ENCODE measurements around the gene FLT1.

FLT1 gene

DNA sequence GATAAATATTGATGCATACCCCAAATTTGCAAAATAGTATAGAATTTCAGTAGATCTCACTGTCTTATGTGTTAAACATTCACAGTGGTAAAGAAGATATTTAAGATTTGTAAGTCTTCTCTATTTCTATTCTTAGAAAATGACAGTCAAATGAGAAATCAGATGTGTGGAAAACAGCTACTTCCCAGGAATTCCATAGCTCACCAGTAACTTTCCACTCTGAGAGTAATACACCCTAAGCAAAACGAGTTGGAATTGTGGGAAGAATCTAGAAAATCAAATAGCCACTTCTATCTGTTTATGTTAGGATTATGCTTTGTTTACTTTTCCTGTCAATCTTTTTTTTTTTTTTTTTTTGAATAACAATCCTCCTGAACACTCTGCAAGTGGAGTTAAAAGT is 69.1 kb downstream of the FLT1 start:
- peaks cover 30% of the 10 kb centered on the region for H3K4me1 ChIP-seq
- no peaks in the 10 kb centered on the region for H3K9me3 ChIP-seq
- H3K9ac ChIP-seq: no peak overlapping the region
- H4K20me1 ChIP-seq: no peaks in the 10 kb centered on the region
- H3K4me3 ChIP-seq: no peak overlapping the region
- no peak overlapping the region for H3K4me2 ChIP-seq
- no peaks in the 10 kb centered on the region for H3K27me3 ChIP-seq
- peaks cover 88% of the 10 kb centered on the region for H3K36me3 ChIP-seq
- no peak for TF ChIP-seq Cebpa-rat (IDR thresholded peaks at IDR 0.05)
- no peak overlapping the region for H3K27ac ChIP-seq

DNA sequence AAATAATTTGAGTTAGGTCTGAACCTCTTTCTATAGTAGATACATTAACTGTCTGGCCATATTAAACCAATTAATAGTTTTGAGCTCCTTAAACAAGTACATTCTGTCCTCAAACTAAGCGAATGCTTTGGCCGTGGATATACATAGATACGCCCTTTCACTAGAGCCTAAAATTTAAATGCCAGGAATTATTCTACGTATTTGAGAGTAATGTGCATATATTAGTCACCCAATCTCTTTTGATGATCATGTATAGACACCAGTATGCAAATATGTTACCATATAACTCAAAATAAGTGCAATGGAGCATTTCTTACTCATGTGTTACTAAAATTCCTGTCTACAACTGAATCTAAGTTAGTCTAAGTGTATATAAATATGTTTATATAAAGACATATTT is 70.4 kb downstream of the FLT1 start:
- Histone ChIP-seq H4K20me1 (no peaks in the 10 kb centered on the region), H3K9me3 (no peaks in the 10 kb centered on the region), H3K4me3 (no peak overlapping the region), H3K27me3 (no peaks in the 10 kb centered on the region), H3K4me2 (no peak overlapping the region), H3K27ac (no peak overlapping the region), H3K9ac (no peak overlapping the region), H3K36me3 (peaks cover 87% of the 10 kb centered on the region), H3K4me1 (peaks cover 30% of the 10 kb centered on the region)
- no peak for TF ChIP-seq Cebpa-rat (IDR thresholded peaks at IDR 0.05)

GRCh38 chr13:28423010-28423409 is 71.9 kb downstream of the FLT1 start:
- Histone ChIP-seq H3K9ac (no peak overlapping the region), H3K4me3 (no peak overlapping the region), H3K4me1 (peaks cover 30% of the 10 kb centered on the region), H3K27ac (peak overlapping the region; percentile 2), H3K36me3 (peaks cover 87% of the 10 kb centered on the region), H3K4me2 (peak overlapping the region; percentile 71), H3K27me3 (no peaks in the 10 kb centered on the region), H3K9me3 (0 out of 2 replicates have a peak, but pooled peaks cover 4% of the 10 kb centered on the region), H4K20me1 (no peaks in the 10 kb centered on the region)
- TF ChIP-seq Cebpa-rat (IDR thresholded peaks at IDR 0.05): no peak

- H4K20me1 ChIP-seq: no peaks in the 10 kb centered on the region
- no peak overlapping the region for H3K4me2 ChIP-seq
- H3K27me3 ChIP-seq: no peaks in the 10 kb centered on the region
- peaks cover 87% of the 10 kb centered on the region for H3K36me3 ChIP-seq
- H3K9me3 ChIP-seq: 0 out of 2 replicates have a peak, but pooled peaks cover 4% of the 10 kb centered on the region
- no peak for TF ChIP-seq Cebpa-rat (IDR thresholded peaks at IDR 0.05)
- H3K4me1 ChIP-seq: peaks cover 30% of the 10 kb centered on the region
- no peak overlapping the region for H3K4me3 ChIP-seq
- H3K27ac ChIP-seq: no peak overlapping the region
- no peak overlapping the region for H3K9ac ChIP-seq
These were observed 73.1 kb downstream of the FLT1 start for GRCh38 chr13:28421676-28422410.

- H3K4me2 ChIP-seq: no peak overlapping the region
- no peak overlapping the region for H3K27ac ChIP-seq
- peaks cover 30% of the 10 kb centered on the region for H3K4me1 ChIP-seq
- H3K9me3 ChIP-seq: 0 out of 2 replicates have a peak, but pooled peaks cover 4% of the 10 kb centered on the region
- TF ChIP-seq Cebpa-rat (IDR thresholded peaks at IDR 0.05): no peak
- H3K27me3 ChIP-seq: no peaks in the 10 kb centered on the region
- H4K20me1 ChIP-seq: no peaks in the 10 kb centered on the region
- H3K36me3 ChIP-seq: peaks cover 88% of the 10 kb centered on the region
- no peak overlapping the region for H3K4me3 ChIP-seq
- H3K9ac ChIP-seq: no peak overlapping the region
These were observed 74.2 kb downstream of the FLT1 start for GRCh38 chr13:28420704-28421103.

GRCh38 chr13:28415994-28416421 is 78.9 kb downstream of the FLT1 start:
- TF ChIP-seq Cebpa-rat (IDR thresholded peaks at IDR 0.05): no peak
- Histone ChIP-seq H3K4me1 (peaks cover 11% of the 10 kb centered on the region), H3K4me2 (no peak overlapping the region), H3K36me3 (peaks cover 82% of the 10 kb centered on the region), H3K9me3 (0 out of 2 replicates have a peak, but pooled peaks cover 4% of the 10 kb centered on the region), H3K4me3 (no peak overlapping the region), H4K20me1 (no peaks in the 10 kb centered on the region), H3K27me3 (no peaks in the 10 kb centered on the region), H3K27ac (no peak overlapping the region), H3K9ac (no peak overlapping the region)

DNA sequence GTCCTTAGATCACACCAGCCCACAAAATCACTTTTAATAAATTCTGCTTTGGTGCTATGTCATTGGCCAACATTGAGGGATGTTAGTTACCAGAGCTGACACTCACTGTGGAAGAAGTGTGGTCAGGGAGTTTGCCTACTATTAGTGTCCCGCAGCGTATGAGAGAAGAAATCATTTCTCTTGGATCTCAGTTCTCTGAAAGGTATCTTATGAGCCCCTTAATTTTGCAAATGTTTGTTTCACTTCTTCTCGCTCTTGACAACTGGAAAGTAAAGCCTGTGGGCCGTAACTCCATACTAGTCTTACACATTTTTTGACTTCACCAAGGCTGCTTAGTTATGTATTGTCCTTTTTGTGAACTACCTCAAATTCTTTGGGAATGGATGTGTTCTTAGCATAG is 80.9 kb downstream of the FLT1 start:
- TF ChIP-seq Cebpa-rat (IDR thresholded peaks at IDR 0.05): no peak
- no peak overlapping the region for H3K4me2 ChIP-seq

GRCh38 chr13:28412981-28413380 is 81.9 kb downstream of the FLT1 start:
- H3K4me3 ChIP-seq: no peak overlapping the region
- TF ChIP-seq Cebpa-rat (IDR thresholded peaks at IDR 0.05): no peak
- peaks cover 52% of the 10 kb centered on the region for H3K36me3 ChIP-seq
- no peak overlapping the region for H3K27ac ChIP-seq
- no peaks in the 10 kb centered on the region for H4K20me1 ChIP-seq
- peaks cover 41% of the 10 kb centered on the region for H3K4me1 ChIP-seq
- H3K27me3 ChIP-seq: no peaks in the 10 kb centered on the region
- no peak overlapping the region for H3K4me2 ChIP-seq
- no peaks in the 10 kb centered on the region for H3K9me3 ChIP-seq
- no peak overlapping the region for H3K9ac ChIP-seq

More for the DNA sequence above, 80.9 kb downstream of the FLT1 start:
- Histone ChIP-seq H3K9me3 (0 out of 2 replicates have a peak, but pooled peaks cover 4% of the 10 kb centered on the region), H3K9ac (no peak overlapping the region), H3K4me3 (no peak overlapping the region), H3K4me1 (peaks cover 31% of the 10 kb centered on the region), H4K20me1 (no peaks in the 10 kb centered on the region), H3K27me3 (no peaks in the 10 kb centered on the region), H3K36me3 (peaks cover 63% of the 10 kb centered on the region), H3K27ac (no peak overlapping the region)

- Histone ChIP-seq H3K27me3 (no peaks in the 10 kb centered on the region), H3K36me3 (peaks cover 43% of the 10 kb centered on the region), H3K4me3 (no peak overlapping the region), H3K9me3 (no peaks in the 10 kb centered on the region), H3K9ac (no peak overlapping the region), H4K20me1 (no peaks in the 10 kb centered on the region), H3K27ac (peak overlapping the region; percentile 18; the same call in 1 of the 2 replicates), H3K4me1 (peaks cover 44% of the 10 kb centered on the region), H3K4me2 (peak overlapping the region; percentile 21; the same call in 1 of the 2 replicates)
- TF ChIP-seq Cebpa-rat (IDR thresholded peaks at IDR 0.05): no peak
These were observed 83.0 kb downstream of the FLT1 start for GRCh38 chr13:28411831-28412353.

DNA sequence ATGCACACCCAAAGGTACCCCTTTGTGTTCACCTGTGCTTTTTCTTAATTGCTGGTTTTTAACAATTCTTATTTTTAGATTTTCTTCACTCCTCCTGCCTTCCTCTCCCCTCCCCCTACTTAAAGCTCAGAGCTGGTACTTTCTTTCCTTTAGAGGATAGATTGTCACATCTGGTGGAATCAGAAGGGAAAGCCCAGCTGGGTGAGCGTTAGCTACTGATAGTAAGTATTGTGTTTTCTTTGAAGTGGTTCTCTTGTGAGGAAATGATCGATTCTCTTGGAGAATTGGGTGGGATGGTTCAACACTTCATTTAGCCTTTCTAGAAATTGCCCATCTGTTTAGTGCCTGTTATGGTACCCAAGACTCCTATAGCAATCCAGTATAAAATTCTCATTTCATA is 84.8 kb downstream of the FLT1 start:
- no peaks in the 10 kb centered on the region for H3K9me3 ChIP-seq
- no peaks in the 10 kb centered on the region for H4K20me1 ChIP-seq
- no peak overlapping the region for H3K27ac ChIP-seq
- no peak overlapping the region for H3K4me3 ChIP-seq
- H3K4me1 ChIP-seq: peaks cover 44% of the 10 kb centered on the region
- peak overlapping the region; percentile 56 for H3K4me2 ChIP-seq
- TF ChIP-seq Cebpa-rat (IDR thresholded peaks at IDR 0.05): no peak
- peaks cover 40% of the 10 kb centered on the region for H3K36me3 ChIP-seq
- no peaks in the 10 kb centered on the region for H3K27me3 ChIP-seq
- no peak overlapping the region for H3K9ac ChIP-seq

All from BLaER1 (cell line).